HepG2 (cell line): ENCODE measurements around the gene VDAC2. TPM values are rescaled to one million over a fixed set of nuclear protein-coding genes. Genes with fewer than 3 reads are reported as not detected.
A peak's percentile ranks its signal among the peaks of the same experiment; 100 is the strongest.

ENCODE experiments used
- ATAC-seq: fragments of 200-7000 bp; cut with Tn5 transposase; 3 replicates; pipeline ENCODE4 v1.9.1; 2020; ENCODE audit warnings: mild to moderate bottlenecking, moderate library complexity
- BruUV-seq: library from RNA; stranded (reverse); fragments of 400-500 nt; replicated peaks from 2 replicates; lab custom pipeline; 2021; lab: Mats Ljungman, UMichigan
- CTCF ChIA-PET: fragments of 300-600 bp; formaldehyde crosslinking; extraction: SDS; loops from one replicate; lab custom pipeline; 2021; ENCODE audit warnings: low total read pairs, inconsistent platforms, low intra/inter-chr PET ratio; lab: Yijun Ruan, JAX
- POLR2A ChIA-PET: fragments of 350-600 bp; sonication (Branson Sonifier 250); formaldehyde crosslinking; loops from one replicate; lab custom pipeline; 2020; ENCODE audit warnings: antibody characterized with exemption, inconsistent platforms; lab: Yijun Ruan, JAX
- DNase-seq: peaks from one replicate; pipeline ENCODE4 v3.0.0-alpha.2; 2015; ENCODE audit warnings: low spot score
- FAIRE-seq: peaks from 3 replicates; lab custom pipeline; 2011; peaks lifted over from hg19 to GRCh38; lab: Jason Lieb, UNC
- H2AFZ ChIP-seq: one replicate; pipeline ENCODE4 v1.6.1; 2011; ENCODE audit warnings: low read length, inconsistent platforms
- H3K27ac ChIP-seq: fragments of 300-600 bp; 3 replicates; pipeline ENCODE4 v1.8.0; 2011; ENCODE audit warnings: mixed run types, mild to moderate bottlenecking, mixed read lengths, low read length, inconsistent platforms; ENCODE audit not compliant: insufficient read depth; ENCODE audit errors: extremely low read length
- H3K27me3 ChIP-seq, 2 experiments: fragments of 200-600 bp in 1 of 2; 2 replicates in 1 of 2; 3 replicates in 1 of 2; pipeline versions ENCODE4 v1.6.0 to v1.8.0; 2011; ENCODE audit warnings: low read length in 2 of 2, mild to moderate bottlenecking in 2 of 2, moderate library complexity in 2 of 2, inconsistent platforms in 1 of 2; ENCODE audit not compliant: insufficient read depth in 2 of 2, control insufficient read depth in 1 of 2
- H3K36me3 ChIP-seq, 2 experiments: fragments of 200-600 bp in 1 of 2; replicated peaks in 1 of 2; 2 replicates in 1 of 2; 3 replicates in 1 of 2; pipeline versions ENCODE4 v1.5.1 to v1.8.0; 2011; ENCODE audit warnings: low read length in 2 of 2, inconsistent platforms in 1 of 2; ENCODE audit not compliant: insufficient read depth in 2 of 2, control insufficient read depth in 1 of 2
- H3K4me1 ChIP-seq: 2 replicates; pipeline ENCODE4 v1.5.1; 2012; ENCODE audit warnings: low read length, inconsistent platforms; ENCODE audit not compliant: insufficient read depth
- H3K4me2 ChIP-seq: 2 replicates; pipeline ENCODE4 v1.6.0; 2011; ENCODE audit warnings: low read depth, low read length, inconsistent platforms
- H3K4me3 ChIP-seq, 3 experiments: fragments of 200-600 bp in 1 of 3; sonication (generic), shearing (Covaris generic) in 1 of 3; replicated peaks in 1 of 3; 2 replicates each; pipeline ENCODE4 v1.5.1; 2011 to 2016; ENCODE audit warnings: low read length in 3 of 3, inconsistent platforms in 2 of 3, low read depth in 2 of 3, mild to moderate bottlenecking in 2 of 3, control low read depth in 1 of 3, mixed read lengths in 1 of 3; ENCODE audit not compliant: insufficient read depth in 1 of 3
- H3K79me2 ChIP-seq: one replicate; pipeline ENCODE4 v1.6.1; 2011; ENCODE audit warnings: low read length, inconsistent platforms; ENCODE audit not compliant: insufficient read depth
- H3K9ac ChIP-seq: 2 replicates; pipeline ENCODE4 v1.6.0; 2011; ENCODE audit warnings: mild to moderate bottlenecking, low read depth, low read length, inconsistent platforms; ENCODE audit not compliant: insufficient read depth
- H3K9me3 ChIP-seq: 2 replicates; pipeline ENCODE4 v1.5.1; 2012; ENCODE audit warnings: mild to moderate bottlenecking, low read length
- H4K20me1 ChIP-seq: 2 replicates; pipeline ENCODE4 v1.6.0; 2011; ENCODE audit warnings: inconsistent platforms, mild to moderate bottlenecking, low read length, moderate library complexity; ENCODE audit not compliant: insufficient read depth
- ATF7-NPFF ChIP-seq: sonication (generic); formaldehyde crosslinking; IDR thresholded peaks from 2 replicates; pipeline ENCODE4 v1.8.1; 2023; ENCODE audit warnings: mild to moderate bottlenecking, low read depth, missing genetic modification reagents, moderate library complexity
- HHEX ChIP-seq: IDR thresholded peaks from 2 replicates; pipeline ENCODE4 v1.6.1; 2016; ENCODE audit warnings: control low read depth
- HMG20B ChIP-seq: conservative IDR thresholded peaks from 2 replicates; pipeline ENCODE4 v1.6.1; 2016; ENCODE audit warnings: missing genetic modification reagents, missing compliant biosample characterization
- NFKB2 ChIP-seq: sonication (generic); formaldehyde crosslinking; IDR thresholded peaks from 2 replicates; pipeline ENCODE4 v1.4.0; 2020; ENCODE audit warnings: missing genetic modification reagents, borderline replicate concordance
- RCOR2 ChIP-seq: IDR thresholded peaks from 2 replicates; pipeline ENCODE4 v1.6.1; 2016; ENCODE audit warnings: missing biosample characterization, missing genetic modification reagents
- SKI ChIP-seq: fragments of 450-650 bp; IDR thresholded peaks from one replicate; pipeline ENCODE4 v1.6.1; 2018; ENCODE audit warnings: mild to moderate bottlenecking; ENCODE audit not compliant: partially characterized antibody
- SP2 ChIP-seq: sonication (generic); formaldehyde crosslinking; IDR thresholded peaks from 2 replicates; pipeline ENCODE4 v1.5.1; 2020; ENCODE audit warnings: mild to moderate bottlenecking, missing genetic modification reagents
- SRSF4 ChIP-seq: fragments of 200-400 bp; formaldehyde crosslinking; IDR thresholded peaks from one replicate; pipeline ENCODE4 v1.6.1; 2018; ENCODE audit warnings: mild to moderate bottlenecking, low read depth, low read length, moderate library complexity; ENCODE audit not compliant: poor library complexity, severe bottlenecking
- TBX3 ChIP-seq: fragments of 450-650 bp; IDR thresholded peaks from 2 replicates; pipeline ENCODE4 v1.6.1; 2017; ENCODE audit warnings: antibody characterized with exemption, mild to moderate bottlenecking, inconsistent platforms, borderline replicate concordance
- YEATS4 ChIP-seq: sonication (generic); formaldehyde crosslinking; IDR thresholded peaks from 2 replicates; pipeline ENCODE4 v1.4.0; 2020; ENCODE audit warnings: missing genetic modification reagents, borderline replicate concordance
- ZNF207 ChIP-seq: fragments of 450-650 bp; IDR thresholded peaks from 2 replicates; pipeline ENCODE4 v1.6.1; 2016; ENCODE audit warnings: antibody characterized with exemption, borderline replicate concordance
- ZNF569 ChIP-seq: sonication (generic); formaldehyde crosslinking; IDR thresholded peaks from 2 replicates; pipeline ENCODE4 v1.5.0; 2020; ENCODE audit warnings: mild to moderate bottlenecking, missing genetic modification reagents, moderate library complexity, borderline replicate concordance
- ZNF816 ChIP-seq: sonication (generic); formaldehyde crosslinking; IDR thresholded peaks from 2 replicates; pipeline ENCODE4 v1.8.0; 2022; ENCODE audit warnings: missing genetic modification reagents, mild to moderate bottlenecking, borderline replicate concordance
- WGBS: methylation state at CpG from one replicate; pipeline ENCODE4 v1.1.6; 2017; ENCODE audit warnings: low lambda C conversion rate; 5-methylcytosine and 5-hydroxymethylcytosine counted together
- in situ Hi-C: cut with HindIII; loops from 2 replicates; pipeline ENCODE4 v1.10.0; 2017; ENCODE audit warnings: low pct_unique_long_range_greater_than_20kb; ENCODE audit not compliant: extremely low pct_ligation_motif_present
- intact Hi-C: fragments of 100-400 bp; cut with micrococcal nuclease; formaldehyde crosslinking; loops from one replicate; pipeline ENCODE4 v1.10.0; 2022; ENCODE audit not compliant: unreplicated experiment
- polyA plus RNA-seq, 8 experiments: library from polyadenylated mRNA; depleted of rRNA in 3 of 8; stranded (reverse) in 7 of 8; unstranded in 1 of 8; fragments of >200 nt; fragmentation: Illumina TruSeq in 4 of 8; extraction: Trizol in 4 of 8; gene quantifications; 2 replicates each; pipeline versions ENCODE4 v1.2.1 to v1.2.3, GENCODE V29; 2011 to 2016; ENCODE audit warnings: low read depth in 4 of 8, missing spikeins in 1 of 8, mixed read lengths in 1 of 8; ENCODE audit not compliant: insufficient read depth in 1 of 8
- total RNA-seq, 5 experiments: library from RNA; depleted of rRNA; stranded (reverse); fragments of >200 nt; fragmentation: Illumina TruSeq; extraction: Trizol; gene quantifications; 2 replicates each; pipeline ENCODE4 v1.2.3, GENCODE V29; 2016; ENCODE audit warnings: low read depth in 1 of 5
- TF ChIP-seq, protein P1 (sequence below): IDR thresholded peaks from 2 replicates; pipeline ENCODE4 v1.4.0; 2020; ENCODE audit warnings: mild to moderate bottlenecking, missing genetic modification reagents
- TF ChIP-seq, protein P2 (sequence below): sonication (generic); formaldehyde crosslinking; conservative IDR thresholded peaks from 2 replicates; pipeline ENCODE4 v1.4.0; 2020; ENCODE audit warnings: mild to moderate bottlenecking, missing genetic modification reagents, moderate library complexity
- TF ChIP-seq, protein P3 (sequence below): sonication (generic); formaldehyde crosslinking; IDR thresholded peaks from 2 replicates; pipeline ENCODE4 v1.5.1; 2020; ENCODE audit warnings: missing genetic modification reagents, mild to moderate bottlenecking, borderline replicate concordance

The VDAC2 gene
- total and polyA plus RNA-seq, 2 of the 13 experiments (the other 11 are each of a cell fraction or from before 2014, with no cell fraction given) = 67.9 to 222 TPM

DNA sequence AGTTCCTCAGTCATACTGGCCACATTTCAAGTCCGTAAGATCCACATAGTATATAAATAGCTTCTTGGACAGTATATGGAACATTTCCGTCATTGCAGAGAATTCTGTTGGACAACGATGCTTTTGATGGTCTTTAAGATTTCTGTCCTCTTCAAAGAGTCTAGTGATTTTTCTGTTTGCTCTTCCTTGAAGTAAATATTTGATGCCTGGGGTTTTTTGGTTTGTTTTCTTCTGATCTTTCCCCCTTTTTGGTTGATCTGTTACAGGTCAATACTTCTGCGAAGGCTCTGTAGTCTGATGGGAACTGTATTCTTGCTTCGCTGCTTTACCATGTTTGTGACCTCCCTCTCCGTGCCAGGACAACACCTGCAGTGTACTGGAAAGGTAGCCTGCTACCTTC, 42.3 kb upstream of the VDAC2 start:
- intact Hi-C loops = loop anchor here (1.0 to 2.0 kb wide), 2 partner anchors 21 to 43 kb away; no protein-coding TSS in a partner anchor
- Histone ChIP-seq H3K9me3 (no peaks in the 10 kb centered on the region), H3K4me2 (peak overlapping the region; percentile 43), H3K9ac (no peak overlapping the region), H3K4me3 (no peak overlapping the region), H3K36me3 (peaks cover 3 to 4% of the 10 kb centered on the region in 2 experiments; a peak in 3 of 5 replicates), H2AFZ (no peak overlapping the region), H4K20me1 (no peaks in the 10 kb centered on the region), H3K79me2 (peaks cover 2% of the 10 kb centered on the region), H3K4me1 (peaks cover 51% of the 10 kb centered on the region), H3K27ac (peak overlapping the region; percentile 53), H3K27me3 (no peaks in the 10 kb centered on the region)
- FAIRE-seq = peak; percentile 86
- no TSS peak for BruUV-seq
- in situ Hi-C loops = no loop called here
- ChIA-PET POLR2A (interaction anchor here (0.9 to 1.8 kb wide), 4 partner anchors 20 to 57 kb away, joined by 3 to 5 read pairs (median 4); partner anchors contain the start of gene SAMD8), CTCF (no interaction called here)
- ATAC-seq = peak; percentile 91
- 0% methylated on average over 6 of the region's 6 CpGs for WGBS
- DNase-seq = peak; percentile 90
- TF ChIP-seq, protein P1, sequence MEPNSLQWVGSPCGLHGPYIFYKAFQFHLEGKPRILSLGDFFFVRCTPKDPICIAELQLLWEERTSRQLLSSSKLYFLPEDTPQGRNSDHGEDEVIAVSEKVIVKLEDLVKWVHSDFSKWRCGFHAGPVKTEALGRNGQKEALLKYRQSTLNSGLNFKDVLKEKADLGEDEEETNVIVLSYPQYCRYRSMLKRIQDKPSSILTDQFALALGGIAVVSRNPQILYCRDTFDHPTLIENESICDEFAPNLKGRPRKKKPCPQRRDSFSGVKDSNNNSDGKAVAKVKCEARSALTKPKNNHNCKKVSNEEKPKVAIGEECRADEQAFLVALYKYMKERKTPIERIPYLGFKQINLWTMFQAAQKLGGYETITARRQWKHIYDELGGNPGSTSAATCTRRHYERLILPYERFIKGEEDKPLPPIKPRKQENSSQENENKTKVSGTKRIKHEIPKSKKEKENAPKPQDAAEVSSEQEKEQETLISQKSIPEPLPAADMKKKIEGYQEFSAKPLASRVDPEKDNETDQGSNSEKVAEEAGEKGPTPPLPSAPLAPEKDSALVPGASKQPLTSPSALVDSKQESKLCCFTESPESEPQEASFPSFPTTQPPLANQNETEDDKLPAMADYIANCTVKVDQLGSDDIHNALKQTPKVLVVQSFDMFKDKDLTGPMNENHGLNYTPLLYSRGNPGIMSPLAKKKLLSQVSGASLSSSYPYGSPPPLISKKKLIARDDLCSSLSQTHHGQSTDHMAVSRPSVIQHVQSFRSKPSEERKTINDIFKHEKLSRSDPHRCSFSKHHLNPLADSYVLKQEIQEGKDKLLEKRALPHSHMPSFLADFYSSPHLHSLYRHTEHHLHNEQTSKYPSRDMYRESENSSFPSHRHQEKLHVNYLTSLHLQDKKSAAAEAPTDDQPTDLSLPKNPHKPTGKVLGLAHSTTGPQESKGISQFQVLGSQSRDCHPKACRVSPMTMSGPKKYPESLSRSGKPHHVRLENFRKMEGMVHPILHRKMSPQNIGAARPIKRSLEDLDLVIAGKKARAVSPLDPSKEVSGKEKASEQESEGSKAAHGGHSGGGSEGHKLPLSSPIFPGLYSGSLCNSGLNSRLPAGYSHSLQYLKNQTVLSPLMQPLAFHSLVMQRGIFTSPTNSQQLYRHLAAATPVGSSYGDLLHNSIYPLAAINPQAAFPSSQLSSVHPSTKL (CRISPR knock-in tag) = peak; percentile 95
- peak; percentile 72 for TF ChIP-seq HMG20B (CRISPR knock-in tag)
- TF ChIP-seq ZNF816 (CRISPR knock-in tag) = no peak
- no peak for TF ChIP-seq ZNF569
- no peak for TF ChIP-seq NFKB2 (CRISPR knock-in tag)
- TF ChIP-seq, protein P2, sequence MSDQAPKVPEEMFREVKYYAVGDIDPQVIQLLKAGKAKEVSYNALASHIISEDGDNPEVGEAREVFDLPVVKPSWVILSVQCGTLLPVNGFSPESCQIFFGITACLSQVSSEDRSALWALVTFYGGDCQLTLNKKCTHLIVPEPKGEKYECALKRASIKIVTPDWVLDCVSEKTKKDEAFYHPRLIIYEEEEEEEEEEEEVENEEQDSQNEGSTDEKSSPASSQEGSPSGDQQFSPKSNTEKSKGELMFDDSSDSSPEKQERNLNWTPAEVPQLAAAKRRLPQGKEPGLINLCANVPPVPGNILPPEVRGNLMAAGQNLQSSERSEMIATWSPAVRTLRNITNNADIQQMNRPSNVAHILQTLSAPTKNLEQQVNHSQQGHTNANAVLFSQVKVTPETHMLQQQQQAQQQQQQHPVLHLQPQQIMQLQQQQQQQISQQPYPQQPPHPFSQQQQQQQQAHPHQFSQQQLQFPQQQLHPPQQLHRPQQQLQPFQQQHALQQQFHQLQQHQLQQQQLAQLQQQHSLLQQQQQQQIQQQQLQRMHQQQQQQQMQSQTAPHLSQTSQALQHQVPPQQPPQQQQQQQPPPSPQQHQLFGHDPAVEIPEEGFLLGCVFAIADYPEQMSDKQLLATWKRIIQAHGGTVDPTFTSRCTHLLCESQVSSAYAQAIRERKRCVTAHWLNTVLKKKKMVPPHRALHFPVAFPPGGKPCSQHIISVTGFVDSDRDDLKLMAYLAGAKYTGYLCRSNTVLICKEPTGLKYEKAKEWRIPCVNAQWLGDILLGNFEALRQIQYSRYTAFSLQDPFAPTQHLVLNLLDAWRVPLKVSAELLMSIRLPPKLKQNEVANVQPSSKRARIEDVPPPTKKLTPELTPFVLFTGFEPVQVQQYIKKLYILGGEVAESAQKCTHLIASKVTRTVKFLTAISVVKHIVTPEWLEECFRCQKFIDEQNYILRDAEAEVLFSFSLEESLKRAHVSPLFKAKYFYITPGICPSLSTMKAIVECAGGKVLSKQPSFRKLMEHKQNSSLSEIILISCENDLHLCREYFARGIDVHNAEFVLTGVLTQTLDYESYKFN (CRISPR knock-in tag) = peak; percentile 90
- TF ChIP-seq SP2 (CRISPR knock-in tag) = no peak
- TF ChIP-seq ZNF207 = no peak
- no peak for TF ChIP-seq ATF7-NPFF (CRISPR knock-in tag)
- TF ChIP-seq YEATS4 = 0 out of 2 replicates have a peak, but pooled peaks have one; percentile 43
- peak; percentile 61; the same call in 1 of the 2 replicates for TF ChIP-seq HHEX (CRISPR knock-in tag)
- no peak for TF ChIP-seq SRSF4
- TF ChIP-seq, protein P3, sequence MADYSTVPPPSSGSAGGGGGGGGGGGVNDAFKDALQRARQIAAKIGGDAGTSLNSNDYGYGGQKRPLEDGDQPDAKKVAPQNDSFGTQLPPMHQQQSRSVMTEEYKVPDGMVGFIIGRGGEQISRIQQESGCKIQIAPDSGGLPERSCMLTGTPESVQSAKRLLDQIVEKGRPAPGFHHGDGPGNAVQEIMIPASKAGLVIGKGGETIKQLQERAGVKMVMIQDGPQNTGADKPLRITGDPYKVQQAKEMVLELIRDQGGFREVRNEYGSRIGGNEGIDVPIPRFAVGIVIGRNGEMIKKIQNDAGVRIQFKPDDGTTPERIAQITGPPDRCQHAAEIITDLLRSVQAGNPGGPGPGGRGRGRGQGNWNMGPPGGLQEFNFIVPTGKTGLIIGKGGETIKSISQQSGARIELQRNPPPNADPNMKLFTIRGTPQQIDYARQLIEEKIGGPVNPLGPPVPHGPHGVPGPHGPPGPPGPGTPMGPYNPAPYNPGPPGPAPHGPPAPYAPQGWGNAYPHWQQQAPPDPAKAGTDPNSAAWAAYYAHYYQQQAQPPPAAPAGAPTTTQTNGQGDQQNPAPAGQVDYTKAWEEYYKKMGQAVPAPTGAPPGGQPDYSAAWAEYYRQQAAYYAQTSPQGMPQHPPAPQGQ (CRISPR knock-in tag) = no peak
- TF ChIP-seq TBX3 = peak; percentile 78
- TF ChIP-seq RCOR2 (CRISPR knock-in tag) = peak; percentile 92
- TF ChIP-seq SKI = peak; percentile 69
